Duodenal mucosa (tissue), 2 donors: ENCODE measurements around the gene HENMT1.
"Not testable (repeated sequence)": the region's sequence is repeated elsewhere in the genome, so short reads cannot be mapped to it uniquely, and the experiment has no call there.

Experiments
- H3K27ac ChIP-seq: one replicate; pipeline ENCODE4 v1.7.0; 2013; ENCODE audit warnings: low read depth, low read length
- H3K27me3 ChIP-seq, 2 donors: one replicate each; pipeline ENCODE4 v1.7.0; 2013; ENCODE audit warnings: low read length in 2 of 2, control low read depth in 1 of 2; ENCODE audit not compliant: insufficient read depth in 2 of 2, control insufficient read depth in 1 of 2
- H3K36me3 ChIP-seq, 2 donors: one replicate each; pipeline ENCODE4 v1.7.0; 2013; ENCODE audit warnings: low read length in 2 of 2, control low read depth in 1 of 2; ENCODE audit not compliant: insufficient read depth in 2 of 2, control insufficient read depth in 1 of 2
- H3K4me1 ChIP-seq, 2 donors: one replicate each; pipeline ENCODE4 v1.7.0; 2013; ENCODE audit warnings: low read length in 2 of 2, control low read depth in 1 of 2; ENCODE audit not compliant: insufficient read depth in 2 of 2, control insufficient read depth in 1 of 2
- H3K4me3 ChIP-seq, 2 donors: one replicate each; pipeline ENCODE4 v1.7.0; 2013; ENCODE audit warnings: low read length in 2 of 2, low read depth in 1 of 2
- H3K9ac ChIP-seq, 2 donors: one replicate each; pipeline ENCODE4 v1.7.0; 2013; ENCODE audit warnings: low read length in 2 of 2, low read depth in 1 of 2
- H3K9me3 ChIP-seq, 2 donors: one replicate each; pipeline ENCODE4 v1.7.0; 2013; ENCODE audit warnings: low read length in 2 of 2, control low read depth in 1 of 2; ENCODE audit not compliant: control insufficient read depth in 1 of 2

Gene HENMT1

GRCh38 chr1:108661030-108661609 is at the start of gene HENMT1:
Gene HENMT1, minus strand, starts transcription at chr1:108661093. Its CDS starts 1,209 bp downstream, at chr1:108659884.
- peak within 1 kb of the TSS; percentile 82 to 91 for H3K9ac ChIP-seq
- no peaks in the 10 kb centered on the region for H3K36me3 ChIP-seq
- H3K4me1 ChIP-seq, result peaks cover 0 to 5% of the 10 kb centered on the region in 2 donors
- H3K9me3 ChIP-seq, result no peaks in the 10 kb centered on the region
- no peaks in the 10 kb centered on the region for H3K27me3 ChIP-seq
- H3K4me3 ChIP-seq, result peak within 1 kb of the TSS; percentile 72 to 88
- peak within 1 kb of the TSS; percentile 95 for H3K27ac ChIP-seq

- H3K27me3 ChIP-seq, result no peaks in the 10 kb centered on the region
- no peak overlapping the region for H3K9ac ChIP-seq
- no peaks in the 10 kb centered on the region for H3K9me3 ChIP-seq
- no peak overlapping the region for H3K4me3 ChIP-seq
- no peaks in the 10 kb centered on the region for H3K36me3 ChIP-seq
- peaks cover 0 to 4% of the 10 kb centered on the region in 2 donors for H3K4me1 ChIP-seq
- H3K27ac ChIP-seq, result no peak overlapping the region
These were observed 48.1 kb upstream of the HENMT1 start for GRCh38 chr1:108708691-108709660.

GRCh38 chr1:108706643-108707042 is 45.8 kb upstream of the HENMT1 start:
- no peak overlapping the region for H3K27ac ChIP-seq
- peaks cover 0 to 5% of the 10 kb centered on the region in 2 donors for H3K36me3 ChIP-seq
- no peaks in the 10 kb centered on the region for H3K27me3 ChIP-seq
- H3K9ac ChIP-seq, result no peak overlapping the region
- peaks cover 0 to 4% of the 10 kb centered on the region in 2 donors for H3K4me1 ChIP-seq
- H3K9me3 ChIP-seq, result no peaks in the 10 kb centered on the region
- no peak overlapping the region for H3K4me3 ChIP-seq

- peaks cover 9 to 24% of the 10 kb centered on the region in 2 donors for H3K36me3 ChIP-seq
- no peak overlapping the region for H3K27ac ChIP-seq
- H3K4me1 ChIP-seq, result peaks cover 0 to 4% of the 10 kb centered on the region in 2 donors
- no peak overlapping the region for H3K9ac ChIP-seq
- no peaks in the 10 kb centered on the region for H3K9me3 ChIP-seq
- no peak overlapping the region for H3K4me3 ChIP-seq
- H3K27me3 ChIP-seq, result no peaks in the 10 kb centered on the region
These were observed 43.6 kb upstream of the HENMT1 start for GRCh38 chr1:108704496-108704895.

GRCh38 chr1:108703939-108704338 is 43.0 kb upstream of the HENMT1 start:
- no peak overlapping the region for H3K27ac ChIP-seq
- H3K9ac ChIP-seq, result no peak overlapping the region
- H3K4me1 ChIP-seq, result peaks cover 0 to 4% of the 10 kb centered on the region in 2 donors
- H3K4me3 ChIP-seq, result no peak overlapping the region
- peaks cover 14 to 30% of the 10 kb centered on the region in 2 donors for H3K36me3 ChIP-seq
- H3K27me3 ChIP-seq, result no peaks in the 10 kb centered on the region
- H3K9me3 ChIP-seq, result no peaks in the 10 kb centered on the region

GRCh38 chr1:108702109-108702508 is 41.2 kb upstream of the HENMT1 start:
- H3K27me3 ChIP-seq, H3K9me3 ChIP-seq, H3K4me1 ChIP-seq, H3K27ac ChIP-seq, H3K4me3 ChIP-seq, H3K9ac ChIP-seq: not testable (repeated sequence)
- H3K36me3 ChIP-seq, result peaks cover 26 to 48% of the 10 kb centered on the region in 2 donors

- no peak overlapping the region for H3K27ac ChIP-seq
- H3K4me3 ChIP-seq, result no peak overlapping the region
- no peaks in the 10 kb centered on the region for H3K27me3 ChIP-seq
- peaks cover 4 to 5% of the 10 kb centered on the region in 2 donors for H3K4me1 ChIP-seq
- H3K9me3 ChIP-seq, result no peaks in the 10 kb centered on the region
- peaks cover 33 to 55% of the 10 kb centered on the region in 2 donors for H3K36me3 ChIP-seq
- no peak overlapping the region for H3K9ac ChIP-seq
These were observed 40.4 kb upstream of the HENMT1 start for GRCh38 chr1:108701176-108701849.

GRCh38 chr1:108699375-108700332 is 38.8 kb upstream of the HENMT1 start:
- Histone ChIP-seq H3K9me3 (no peaks in the 10 kb centered on the region), H3K27me3 (no peaks in the 10 kb centered on the region), H3K36me3 (peaks cover 36 to 61% of the 10 kb centered on the region in 2 donors), H3K4me1 (peaks cover 5 to 14% of the 10 kb centered on the region in 2 donors), H3K27ac (no peak overlapping the region), H3K9ac (no peak overlapping the region), H3K4me3 (no peak overlapping the region)

GRCh38 chr1:108695535-108695934 is 34.6 kb upstream of the HENMT1 start:
- Histone ChIP-seq H3K4me1 (peaks cover 13% of the 10 kb centered on the region in 2 donors), H3K9ac (no peak overlapping the region), H3K4me3 (no peak overlapping the region), H3K27ac (no peak overlapping the region), H3K27me3 (no peaks in the 10 kb centered on the region), H3K36me3 (peaks cover 36 to 48% of the 10 kb centered on the region in 2 donors), H3K9me3 (no peaks in the 10 kb centered on the region)
